Measurements from ENCODE around the gene ACOXL.
A peak's percentile ranks its signal among the peaks of the same experiment; 100 is the strongest.

Gene ACOXL

GRCh38 chr2:111148225-111148873 is 416.0 kb downstream of the ACOXL start:
- no peak overlapping the region for H3K4me3 Mint-ChIP-seq
- DNase-seq: no peak
- peaks cover 60% of the 10 kb centered on the region for H3K36me3 Mint-ChIP-seq (ENCODE audit: low read depth)
- H3K27me3 Mint-ChIP-seq (ENCODE audit: low read depth, poor library complexity): no peaks in the 10 kb centered on the region
- TF ChIP-seq, protein P1, sequence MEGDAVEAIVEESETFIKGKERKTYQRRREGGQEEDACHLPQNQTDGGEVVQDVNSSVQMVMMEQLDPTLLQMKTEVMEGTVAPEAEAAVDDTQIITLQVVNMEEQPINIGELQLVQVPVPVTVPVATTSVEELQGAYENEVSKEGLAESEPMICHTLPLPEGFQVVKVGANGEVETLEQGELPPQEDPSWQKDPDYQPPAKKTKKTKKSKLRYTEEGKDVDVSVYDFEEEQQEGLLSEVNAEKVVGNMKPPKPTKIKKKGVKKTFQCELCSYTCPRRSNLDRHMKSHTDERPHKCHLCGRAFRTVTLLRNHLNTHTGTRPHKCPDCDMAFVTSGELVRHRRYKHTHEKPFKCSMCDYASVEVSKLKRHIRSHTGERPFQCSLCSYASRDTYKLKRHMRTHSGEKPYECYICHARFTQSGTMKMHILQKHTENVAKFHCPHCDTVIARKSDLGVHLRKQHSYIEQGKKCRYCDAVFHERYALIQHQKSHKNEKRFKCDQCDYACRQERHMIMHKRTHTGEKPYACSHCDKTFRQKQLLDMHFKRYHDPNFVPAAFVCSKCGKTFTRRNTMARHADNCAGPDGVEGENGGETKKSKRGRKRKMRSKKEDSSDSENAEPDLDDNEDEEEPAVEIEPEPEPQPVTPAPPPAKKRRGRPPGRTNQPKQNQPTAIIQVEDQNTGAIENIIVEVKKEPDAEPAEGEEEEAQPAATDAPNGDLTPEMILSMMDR (IDR thresholded peaks at IDR 0.05): no peak
- no peaks in the 10 kb centered on the region for H3K9me3 Mint-ChIP-seq
- peak overlapping the region; percentile 82 for H3K27ac Mint-ChIP-seq
- peaks cover 50% of the 10 kb centered on the region for H3K4me1 Mint-ChIP-seq

- no peaks in the 10 kb centered on the region for H3K27me3 Mint-ChIP-seq (ENCODE audit: low read depth, poor library complexity)
- no peak overlapping the region for H3K4me3 Mint-ChIP-seq
- H3K4me1 Mint-ChIP-seq: peaks cover 45% of the 10 kb centered on the region
- TF ChIP-seq, protein P1 (IDR thresholded peaks at IDR 0.05): no peak
- H3K9me3 Mint-ChIP-seq: no peaks in the 10 kb centered on the region
- no peak for DNase-seq
- peak overlapping the region; percentile 20 for H3K27ac Mint-ChIP-seq
- peaks cover 66% of the 10 kb centered on the region for H3K36me3 Mint-ChIP-seq (ENCODE audit: low read depth)
These were observed 416.6 kb downstream of the ACOXL start for GRCh38 chr2:111148925-111149324.

GRCh38 chr2:111149882-111150455 is 417.6 kb downstream of the ACOXL start:
- H3K27ac Mint-ChIP-seq: no peak overlapping the region
- TF ChIP-seq, protein P1 (IDR thresholded peaks at IDR 0.05): no peak
- no peaks in the 10 kb centered on the region for H3K9me3 Mint-ChIP-seq
- no peak for DNase-seq
- peaks cover 73% of the 10 kb centered on the region for H3K36me3 Mint-ChIP-seq (ENCODE audit: low read depth)
- H3K4me1 Mint-ChIP-seq: peaks cover 41% of the 10 kb centered on the region
- H3K27me3 Mint-ChIP-seq (ENCODE audit: low read depth, poor library complexity): no peaks in the 10 kb centered on the region
- no peak overlapping the region for H3K4me3 Mint-ChIP-seq

- no peak overlapping the region for H3K4me3 Mint-ChIP-seq
- no peak overlapping the region for H3K27ac Mint-ChIP-seq
- H3K4me1 Mint-ChIP-seq: peaks cover 10% of the 10 kb centered on the region
- no peaks in the 10 kb centered on the region for H3K27me3 Mint-ChIP-seq (ENCODE audit: low read depth, poor library complexity)
- TF ChIP-seq, protein P1 (IDR thresholded peaks at IDR 0.05): no peak
- H3K9me3 Mint-ChIP-seq: no peaks in the 10 kb centered on the region
- DNase-seq: no peak
- peaks cover 91% of the 10 kb centered on the region for H3K36me3 Mint-ChIP-seq (ENCODE audit: low read depth)
These were observed 422.4 kb downstream of the ACOXL start for GRCh38 chr2:111154758-111155157.

DNA sequence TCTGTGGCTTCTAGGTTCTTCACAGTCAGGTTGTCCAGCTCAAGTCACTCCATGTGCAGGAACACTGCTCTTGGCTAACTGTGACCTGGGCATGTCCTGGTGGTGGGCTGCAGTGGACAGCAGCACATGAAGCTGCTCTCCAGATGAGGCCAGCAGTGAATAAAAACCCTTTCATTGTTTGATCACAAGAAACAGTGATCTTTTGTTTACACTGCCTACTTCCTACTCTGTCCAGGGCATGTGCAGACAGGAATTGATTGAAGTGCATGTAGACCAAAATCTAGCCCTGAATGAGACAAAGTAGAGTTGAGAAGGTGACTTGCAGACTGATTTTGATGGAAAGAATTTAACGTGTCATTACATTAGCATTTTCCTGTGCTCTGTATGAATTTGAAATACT is 423.2 kb downstream of the ACOXL start:
- peaks cover 13% of the 10 kb centered on the region for H3K4me1 Mint-ChIP-seq
- no peaks in the 10 kb centered on the region for H3K27me3 Mint-ChIP-seq (ENCODE audit: low read depth, poor library complexity)
- H3K36me3 Mint-ChIP-seq (ENCODE audit: low read depth): peaks cover 90% of the 10 kb centered on the region
- no peak for DNase-seq
- H3K9me3 Mint-ChIP-seq: no peaks in the 10 kb centered on the region
- H3K27ac Mint-ChIP-seq: no peak overlapping the region
- no peak overlapping the region for H3K4me3 Mint-ChIP-seq
- TF ChIP-seq, protein P1 (IDR thresholded peaks at IDR 0.05): no peak

- H3K27ac Mint-ChIP-seq: no peak overlapping the region
- H3K4me3 Mint-ChIP-seq: no peak overlapping the region
- no peak for DNase-seq
- TF ChIP-seq, protein P1 (IDR thresholded peaks at IDR 0.05): no peak
- no peaks in the 10 kb centered on the region for H3K9me3 Mint-ChIP-seq
- H3K27me3 Mint-ChIP-seq (ENCODE audit: low read depth, poor library complexity): no peaks in the 10 kb centered on the region
- peaks cover 22% of the 10 kb centered on the region for H3K4me1 Mint-ChIP-seq
- peaks cover 90% of the 10 kb centered on the region for H3K36me3 Mint-ChIP-seq (ENCODE audit: low read depth)
These were observed 424.2 kb downstream of the ACOXL start for GRCh38 chr2:111156529-111156928.

Data from nephron progenitor cell (in vitro differentiated cells).